Measurements from ENCODE around the gene ZBTB40.

DNA sequence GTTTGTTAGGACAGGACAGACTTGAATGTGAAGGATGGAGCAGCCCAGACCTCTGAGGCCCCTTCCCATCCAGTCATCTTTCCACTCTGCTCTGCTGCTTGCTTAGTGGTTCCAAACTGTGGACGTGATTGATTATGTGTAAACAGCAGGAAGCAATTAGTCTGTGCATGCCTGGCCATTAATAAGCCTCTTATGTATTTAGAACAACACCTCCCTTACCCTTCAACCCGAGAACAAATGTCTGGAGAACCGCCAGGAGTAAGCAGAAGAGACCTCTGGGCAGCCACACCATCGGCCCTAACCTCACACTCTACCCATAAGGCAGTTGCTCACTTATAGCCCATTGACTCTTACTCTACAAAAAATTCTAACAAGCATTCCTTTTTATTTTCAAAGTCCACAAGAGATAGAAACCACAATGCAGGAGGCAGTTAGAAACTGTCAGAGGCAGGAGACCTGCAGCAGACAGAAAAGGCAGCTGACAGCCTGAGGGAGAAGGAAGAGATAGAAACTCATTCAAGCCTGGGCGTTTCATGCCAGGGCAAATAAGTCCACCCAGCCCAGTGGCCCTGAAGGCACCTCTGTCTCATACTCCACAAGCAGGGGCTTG is 105.8 kb downstream of the ZBTB40 start:
- TF ChIP-seq CTCF (IDR thresholded peaks at IDR 0.05) (no peak), POLR2AphosphoS5 (IDR thresholded peaks at IDR 0.05) (no peak), POLR2A (IDR thresholded peaks at IDR 0.05) (no peak)
